Measurements from ENCODE around the gene KIF1A.
"Not testable (repeated sequence)": the region's sequence is repeated elsewhere in the genome, so short reads cannot be mapped to it uniquely, and the experiment has no call there.

The KIF1A gene

DNA sequence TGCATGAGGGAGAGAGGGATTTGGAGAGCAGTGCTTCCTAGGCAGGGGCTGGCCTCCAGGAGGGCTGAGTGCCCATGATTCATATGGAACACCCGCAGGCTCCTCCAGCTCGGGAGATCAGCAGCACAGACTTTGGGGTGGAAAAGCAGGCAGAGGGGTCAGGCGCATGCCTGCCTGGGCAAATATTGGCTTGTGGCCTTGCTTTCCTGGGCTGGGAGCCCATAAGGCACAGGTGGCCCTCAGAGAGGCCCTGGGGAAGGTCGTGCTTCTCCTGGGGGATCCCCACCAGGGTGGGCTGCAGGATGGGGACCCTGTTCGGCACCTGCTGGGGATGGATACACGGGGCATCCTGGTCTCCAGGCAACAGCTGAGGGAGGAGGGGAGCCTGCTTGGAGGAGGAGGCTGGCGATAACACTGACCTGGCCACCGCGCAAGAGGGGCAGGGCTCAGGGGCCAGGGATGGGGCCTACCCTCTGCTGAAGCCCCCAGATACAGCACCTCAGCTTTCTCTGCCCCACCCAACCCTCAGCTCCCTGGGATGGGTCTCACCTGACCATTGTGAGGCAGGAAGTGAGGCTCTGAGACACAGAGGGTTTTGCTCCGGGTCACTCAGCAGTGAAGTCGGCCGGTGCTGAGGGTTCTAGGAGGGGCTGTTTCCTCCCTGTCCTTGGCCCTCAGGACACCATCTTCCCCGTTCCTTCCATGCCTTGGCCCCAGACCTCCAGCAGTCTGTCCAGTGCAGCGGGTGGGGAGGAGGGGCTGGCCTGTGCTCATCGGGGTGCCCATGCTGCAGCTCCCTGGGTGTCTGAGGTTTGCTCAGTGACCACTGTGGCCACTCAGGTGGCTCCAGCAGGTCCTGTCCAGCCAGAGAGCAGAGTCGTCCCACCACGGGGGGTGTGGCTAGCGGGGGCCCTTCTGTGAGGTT, 116.3 kb downstream of the KIF1A start:
- no peak for TF ChIP-seq TAF1 (IDR thresholded peaks at IDR 0.05; ENCODE audit: low read depth)

DNA sequence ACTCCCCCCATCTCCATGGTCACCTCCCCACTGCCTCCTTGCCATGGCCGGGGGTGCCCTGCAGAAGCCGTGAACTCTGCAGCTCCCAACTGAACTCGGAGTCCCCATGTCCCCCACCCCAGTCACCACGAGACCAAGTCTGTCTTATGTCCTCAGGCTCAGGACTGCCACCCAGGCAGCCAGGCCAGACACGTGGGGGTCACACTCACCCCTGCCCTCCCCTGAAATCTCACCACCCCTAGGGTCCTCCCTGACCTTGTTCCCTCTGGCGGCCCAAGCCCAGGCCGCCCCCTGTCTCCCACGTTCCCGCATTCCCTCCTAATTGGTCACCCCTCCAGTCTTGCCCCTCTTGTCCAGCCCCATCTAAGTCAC, 117.4 kb downstream of the KIF1A start:
- TF ChIP-seq ZBTB7A (IDR thresholded peaks at IDR 0.05; ENCODE audit: low read depth): no peak
- no peak for TF ChIP-seq CREB1 (IDR thresholded peaks at IDR 0.05; ENCODE audit: low read depth)
- no peak for TF ChIP-seq EP300 (IDR thresholded peaks at IDR 0.05; ENCODE audit: borderline replicate concordance)
- no peak for TF ChIP-seq EGR1 (IDR thresholded peaks at IDR 0.05)
- TF ChIP-seq CEBPB (IDR thresholded peaks at IDR 0.05): no peak
- TF ChIP-seq USF1 (IDR thresholded peaks at IDR 0.05): no peak

- no peak for TF ChIP-seq NFIC (IDR thresholded peaks at IDR 0.05)
- no peak for TF ChIP-seq FOXM1 (IDR thresholded peaks at IDR 0.05; ENCODE audit: borderline replicate concordance, low read depth)
- no peak for TF ChIP-seq YY1 (IDR thresholded peaks at IDR 0.05; ENCODE audit: low read depth)
- no peak for TF ChIP-seq ZBTB7A (IDR thresholded peaks at IDR 0.05; ENCODE audit: low read depth)
- TF ChIP-seq RAD21 (IDR thresholded peaks at IDR 0.05; ENCODE audit: low read depth): peak; percentile 10; the same call in 1 of the 2 replicates
- TF ChIP-seq TCF12 (IDR thresholded peaks at IDR 0.05; ENCODE audit: low read depth): no peak
- no peak for TF ChIP-seq USF1 (IDR thresholded peaks at IDR 0.05)
- TF ChIP-seq CREB1 (IDR thresholded peaks at IDR 0.05; ENCODE audit: low read depth): no peak
Observed at GRCh38 chr2:240701736-240702639, 118.0 kb downstream of the KIF1A start.

DNA sequence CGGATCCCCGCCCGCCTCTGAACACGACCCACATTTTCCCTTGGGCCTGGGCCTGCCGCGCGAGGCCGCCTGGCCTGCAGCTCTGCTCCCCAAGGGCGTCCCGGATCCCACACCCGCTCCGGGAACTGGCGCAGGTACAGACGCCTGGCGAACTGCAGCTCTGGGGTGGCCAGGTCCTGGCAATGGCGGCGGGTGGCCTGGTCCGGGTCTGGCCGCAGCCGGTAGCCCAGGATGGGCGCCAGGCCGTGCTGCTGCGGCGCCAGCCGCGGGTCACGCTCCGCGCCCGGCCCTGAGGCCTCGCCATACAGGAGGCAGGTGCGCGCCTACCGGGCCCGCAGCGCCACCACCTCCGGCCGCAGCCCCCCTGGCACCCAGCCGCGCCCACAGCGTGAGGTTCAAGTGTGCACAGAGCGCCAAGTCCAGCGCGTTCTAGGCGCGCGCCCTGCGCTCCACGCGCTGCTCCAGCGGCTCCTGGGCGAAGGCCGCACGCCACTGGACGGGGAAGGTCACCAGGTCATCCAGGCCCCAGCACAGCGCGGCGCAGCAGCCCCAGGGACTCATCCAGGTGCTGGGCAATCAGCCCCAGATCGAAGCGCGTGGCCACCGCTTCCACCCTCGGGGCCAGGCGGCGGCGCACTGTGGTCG, 118.8 kb downstream of the KIF1A start:
- TF ChIP-seq FOXM1 (IDR thresholded peaks at IDR 0.05; ENCODE audit: borderline replicate concordance, low read depth) (no peak), TEAD4 (IDR thresholded peaks at IDR 0.05) (no peak), EGR1 (IDR thresholded peaks at IDR 0.05) (no peak), CEBPB (IDR thresholded peaks at IDR 0.05) (no peak), RAD21 (IDR thresholded peaks at IDR 0.05; ENCODE audit: low read depth) (no peak), ZBTB7A (IDR thresholded peaks at IDR 0.05; ENCODE audit: low read depth) (no peak), TAF1 (IDR thresholded peaks at IDR 0.05; ENCODE audit: low read depth) (no peak), TCF12 (IDR thresholded peaks at IDR 0.05; ENCODE audit: low read depth) (no peak), CREB1 (IDR thresholded peaks at IDR 0.05; ENCODE audit: low read depth) (no peak), EP300 (IDR thresholded peaks at IDR 0.05; ENCODE audit: borderline replicate concordance) (no peak), MAX (IDR thresholded peaks at IDR 0.05) (no peak), NFIC (IDR thresholded peaks at IDR 0.05) (no peak), YY1 (IDR thresholded peaks at IDR 0.05; ENCODE audit: low read depth) (no peak), USF1 (IDR thresholded peaks at IDR 0.05) (no peak)
- TF ChIP-seq, protein P1, sequence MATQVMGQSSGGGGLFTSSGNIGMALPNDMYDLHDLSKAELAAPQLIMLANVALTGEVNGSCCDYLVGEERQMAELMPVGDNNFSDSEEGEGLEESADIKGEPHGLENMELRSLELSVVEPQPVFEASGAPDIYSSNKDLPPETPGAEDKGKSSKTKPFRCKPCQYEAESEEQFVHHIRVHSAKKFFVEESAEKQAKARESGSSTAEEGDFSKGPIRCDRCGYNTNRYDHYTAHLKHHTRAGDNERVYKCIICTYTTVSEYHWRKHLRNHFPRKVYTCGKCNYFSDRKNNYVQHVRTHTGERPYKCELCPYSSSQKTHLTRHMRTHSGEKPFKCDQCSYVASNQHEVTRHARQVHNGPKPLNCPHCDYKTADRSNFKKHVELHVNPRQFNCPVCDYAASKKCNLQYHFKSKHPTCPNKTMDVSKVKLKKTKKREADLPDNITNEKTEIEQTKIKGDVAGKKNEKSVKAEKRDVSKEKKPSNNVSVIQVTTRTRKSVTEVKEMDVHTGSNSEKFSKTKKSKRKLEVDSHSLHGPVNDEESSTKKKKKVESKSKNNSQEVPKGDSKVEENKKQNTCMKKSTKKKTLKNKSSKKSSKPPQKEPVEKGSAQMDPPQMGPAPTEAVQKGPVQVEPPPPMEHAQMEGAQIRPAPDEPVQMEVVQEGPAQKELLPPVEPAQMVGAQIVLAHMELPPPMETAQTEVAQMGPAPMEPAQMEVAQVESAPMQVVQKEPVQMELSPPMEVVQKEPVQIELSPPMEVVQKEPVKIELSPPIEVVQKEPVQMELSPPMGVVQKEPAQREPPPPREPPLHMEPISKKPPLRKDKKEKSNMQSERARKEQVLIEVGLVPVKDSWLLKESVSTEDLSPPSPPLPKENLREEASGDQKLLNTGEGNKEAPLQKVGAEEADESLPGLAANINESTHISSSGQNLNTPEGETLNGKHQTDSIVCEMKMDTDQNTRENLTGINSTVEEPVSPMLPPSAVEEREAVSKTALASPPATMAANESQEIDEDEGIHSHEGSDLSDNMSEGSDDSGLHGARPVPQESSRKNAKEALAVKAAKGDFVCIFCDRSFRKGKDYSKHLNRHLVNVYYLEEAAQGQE (IDR thresholded peaks at IDR 0.05; ENCODE audit: low read depth): no peak

- TF ChIP-seq MAX (IDR thresholded peaks at IDR 0.05); TEAD4 (IDR thresholded peaks at IDR 0.05); CREB1 (IDR thresholded peaks at IDR 0.05; ENCODE audit: low read depth): not testable (repeated sequence)
Observed at GRCh38 chr2:240691631-240692420, 128.2 kb downstream of the KIF1A start, which contains the start of gene AQP12A. Gene AQP12A, plus strand, starts transcription at chr2:240691866. Its CDS starts 48 bp downstream, at chr2:240691914.

DNA sequence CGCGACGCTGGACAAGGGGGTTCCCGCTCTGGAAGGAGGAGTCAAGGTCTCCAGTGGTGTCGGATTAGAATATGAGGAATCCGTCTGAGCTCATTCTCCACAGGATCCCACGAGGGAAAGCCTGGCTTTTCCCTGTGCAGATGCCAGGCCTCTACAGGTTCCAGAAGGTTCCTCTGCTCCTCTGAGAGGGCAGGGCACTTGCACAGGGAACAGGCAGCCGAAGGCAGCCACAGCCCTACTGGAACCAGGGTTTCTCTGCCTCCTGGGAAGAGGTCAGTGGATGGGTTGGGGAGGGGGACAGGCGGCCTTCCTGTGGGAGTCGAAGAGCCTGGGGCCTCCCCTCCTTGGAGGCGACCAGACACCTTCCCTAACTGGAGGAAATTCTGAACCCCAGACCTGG, 130.0 kb downstream of the KIF1A start:
- TF ChIP-seq ZBTB7A (IDR thresholded peaks at IDR 0.05; ENCODE audit: low read depth) (no peak), MAX (IDR thresholded peaks at IDR 0.05) (no peak), EP300 (IDR thresholded peaks at IDR 0.05; ENCODE audit: borderline replicate concordance) (no peak), RAD21 (IDR thresholded peaks at IDR 0.05; ENCODE audit: low read depth) (no peak), CEBPB (IDR thresholded peaks at IDR 0.05) (no peak), TCF12 (IDR thresholded peaks at IDR 0.05; ENCODE audit: low read depth) (no peak), FOXM1 (IDR thresholded peaks at IDR 0.05; ENCODE audit: borderline replicate concordance, low read depth) (no peak), CREB1 (IDR thresholded peaks at IDR 0.05; ENCODE audit: low read depth) (no peak), TEAD4 (IDR thresholded peaks at IDR 0.05) (no peak), USF1 (IDR thresholded peaks at IDR 0.05) (no peak), NFIC (IDR thresholded peaks at IDR 0.05) (no peak), YY1 (IDR thresholded peaks at IDR 0.05; ENCODE audit: low read depth) (no peak), TAF1 (IDR thresholded peaks at IDR 0.05; ENCODE audit: low read depth) (no peak), EGR1 (IDR thresholded peaks at IDR 0.05) (no peak)
- TF ChIP-seq, protein P1 (IDR thresholded peaks at IDR 0.05; ENCODE audit: low read depth): no peak

All from Ishikawa (cell line).